IMR-90 (cell line): Measurements from ENCODE around the gene MEPE. TPM values are rescaled to one million over a fixed set of nuclear protein-coding genes. Genes with fewer than 3 reads are reported as not detected.

Experiments used
- ATAC-seq: fragments of 200-7000 bp; cut with Tn5 transposase; 2 replicates; pipeline ENCODE4 v1.9.1; 2020; ENCODE audit warnings: low read depth, mild to moderate bottlenecking, moderate library complexity
- BruUV-seq: library from RNA; stranded (reverse); fragments of 400-500 nt; replicated peaks from 2 replicates; lab custom pipeline; 2021; lab: Mats Ljungman, UMichigan
- CTCF ChIA-PET: fragments of 300-600 bp; formaldehyde crosslinking; extraction: SDS; loops from one replicate; lab custom pipeline; 2021; ENCODE audit warnings: antibody characterized with exemption; lab: Yijun Ruan, JAX
- POLR2A ChIA-PET: fragments of 300-600 bp; sonication (Branson Sonifier 250); formaldehyde crosslinking; loops from one replicate; lab custom pipeline; 2022; ENCODE audit warnings: antibody characterized with exemption; ENCODE audit not compliant: unreplicated experiment; lab: Charles Lee
- DNase-seq: peaks from one replicate; pipeline ENCODE4 v3.0.0; 2013
- H2AFZ ChIP-seq: replicated peaks from 2 replicates; pipeline ENCODE3; 2013; ENCODE audit warnings: low read length, mild to moderate bottlenecking; ENCODE audit not compliant: poor library complexity
- H2AK5ac ChIP-seq: 2 replicates; pipeline ENCODE4 v1.6.1; 2013; ENCODE audit warnings: low read depth, low read length, inconsistent platforms
- H2AK9ac ChIP-seq: replicated peaks from 2 replicates; pipeline ENCODE3; 2013; ENCODE audit warnings: mild to moderate bottlenecking, low read depth, low read length, moderate library complexity; ENCODE audit not compliant: poor library complexity
- H2BK120ac ChIP-seq: 2 replicates; pipeline ENCODE4 v1.6.1; 2013; ENCODE audit warnings: low read depth, low read length, inconsistent platforms
- H2BK15ac ChIP-seq: 3 replicates; pipeline ENCODE4 v1.6.1; 2013; ENCODE audit warnings: low read depth, low read length, inconsistent platforms
- H2BK20ac ChIP-seq: 2 replicates; pipeline ENCODE4 v1.6.1; 2013; ENCODE audit warnings: low read depth, mild to moderate bottlenecking, inconsistent platforms, low read length, moderate library complexity
- H2BK5ac ChIP-seq: 2 replicates; pipeline ENCODE4 v1.6.1; 2013; ENCODE audit warnings: mild to moderate bottlenecking, low read depth, low read length, inconsistent platforms; ENCODE audit not compliant: poor library complexity, severe bottlenecking
- H3K14ac ChIP-seq: replicated peaks from 2 replicates; pipeline ENCODE4 v1.6.1; 2013; ENCODE audit warnings: low read depth, low read length, inconsistent platforms
- H3K18ac ChIP-seq: 2 replicates; pipeline ENCODE4 v1.6.1; 2013; ENCODE audit warnings: low read depth, low read length, control low read depth
- H3K23ac ChIP-seq: 2 replicates; pipeline ENCODE4 v1.6.1; 2013; ENCODE audit warnings: low read depth, low read length, inconsistent platforms
- H3K27ac ChIP-seq: 2 replicates; pipeline ENCODE4 v1.5.1; 2013; ENCODE audit warnings: mild to moderate bottlenecking, control low read depth, low read length; ENCODE audit not compliant: insufficient read depth
- H3K27me3 ChIP-seq: 2 replicates; pipeline ENCODE4 v1.6.1; 2013; ENCODE audit warnings: low read length; ENCODE audit not compliant: control insufficient read depth, insufficient read depth
- H3K36me3 ChIP-seq: 2 replicates; pipeline ENCODE4 v1.6.1; 2013; ENCODE audit warnings: low read length, mixed read lengths; ENCODE audit not compliant: control insufficient read depth, insufficient read depth
- H3K4ac ChIP-seq: 2 replicates; pipeline ENCODE4 v1.6.1; 2013; ENCODE audit warnings: low read depth, low read length, inconsistent platforms
- H3K4me1 ChIP-seq: 2 replicates; pipeline ENCODE4 v1.6.1; 2013; ENCODE audit warnings: low read length, mixed read lengths; ENCODE audit not compliant: control insufficient read depth, insufficient read depth
- H3K4me2 ChIP-seq: 2 replicates; pipeline ENCODE4 v1.6.1; 2013; ENCODE audit warnings: low read depth, mild to moderate bottlenecking, control low read depth, low read length, moderate library complexity
- H3K4me3 ChIP-seq: 2 replicates; pipeline ENCODE4 v1.5.1; 2013; ENCODE audit warnings: low read depth, mild to moderate bottlenecking, control low read depth, low read length, moderate library complexity; ENCODE audit not compliant: insufficient read depth
- H3K56ac ChIP-seq: 2 replicates; pipeline ENCODE4 v1.6.1; 2013; ENCODE audit warnings: low read length, inconsistent platforms; ENCODE audit not compliant: insufficient read depth; ENCODE audit errors: extremely low read depth
- H3K79me1 ChIP-seq, 2 experiments: 2 replicates each; pipeline ENCODE4 v1.6.1; 2013; ENCODE audit warnings: low read length in 2 of 2, inconsistent platforms in 1 of 2, low read depth in 1 of 2
- H3K9ac ChIP-seq: 2 replicates; pipeline ENCODE4 v1.6.1; 2013; ENCODE audit warnings: low read depth, low read length, control low read depth
- H3K9me1 ChIP-seq: 2 replicates; pipeline ENCODE4 v1.6.1; 2013; ENCODE audit warnings: low read length, inconsistent platforms; ENCODE audit not compliant: insufficient read depth
- H3K9me3 ChIP-seq: 2 replicates; pipeline ENCODE4 v1.6.1; 2013; ENCODE audit warnings: low read length; ENCODE audit not compliant: control insufficient read depth, insufficient read depth
- H4K20me1 ChIP-seq: 2 replicates; pipeline ENCODE4 v1.6.1; 2013; ENCODE audit warnings: low read length, inconsistent platforms; ENCODE audit not compliant: insufficient read depth
- H4K5ac ChIP-seq: 2 replicates; pipeline ENCODE4 v1.6.1; 2013; ENCODE audit warnings: mild to moderate bottlenecking, low read depth, low read length, control low read depth
- H4K8ac ChIP-seq, 2 experiments: 2 replicates each; pipeline ENCODE4 v1.6.1; 2013; ENCODE audit warnings: low read depth in 2 of 2, low read length in 2 of 2, control low read depth in 1 of 2, inconsistent platforms in 1 of 2
- H4K91ac ChIP-seq: 2 replicates; pipeline ENCODE4 v1.6.1; 2013; ENCODE audit warnings: low read depth, low read length, inconsistent platforms; ENCODE audit not compliant: insufficient read depth
- CTCF ChIP-seq: conservative IDR thresholded peaks from 2 replicates; pipeline ENCODE4 v1.5.1; 2012; ENCODE audit warnings: mild to moderate bottlenecking, low read depth, low read length, improper control_type of control experiment
- WGBS, 2 experiments: methylation state at CpG; one replicate each; pipeline versions ENCODE4 v1.1.5 to v1.1.7; 2013; ENCODE audit warnings: missing lambda C conversion rate in 2 of 2; ENCODE audit not compliant: insufficient read length in 1 of 2; ENCODE audit errors: extremely low coverage in 2 of 2; 5-methylcytosine and 5-hydroxymethylcytosine counted together
- dilution Hi-C: fragments of 300-500 bp; cut with HindIII; formaldehyde crosslinking; loops from one replicate; pipeline ENCODE4 v1.14.3; 2018; ENCODE audit warnings: low sequenced_read_pairs; ENCODE audit not compliant: unreplicated experiment
- in situ Hi-C: fragments of 300-500 bp; cut with MboI; formaldehyde crosslinking; loops from 3 replicates; pipeline ENCODE4 v1.14.3; 2019; ENCODE audit warnings: low sequenced_read_pairs, inconsistent platforms, mixed read lengths
- intact Hi-C: fragments of 100-400 bp; cut with micrococcal nuclease; formaldehyde crosslinking; loops from 2 replicates; pipeline ENCODE4 v1.10.0; 2022
- polyA plus RNA-seq, 3 experiments: library from polyadenylated mRNA; depleted of rRNA; stranded (reverse); fragments of >200 nt; gene quantifications; 2 replicates each; pipeline ENCODE4 v1.2.3, GENCODE V29; 2012; ENCODE audit warnings: low replicate concordance in 1 of 3
- total RNA-seq: library from RNA; depleted of rRNA; stranded (reverse); fragments of >200 nt; gene quantifications from 2 replicates; pipeline ENCODE4 v1.2.3, GENCODE V29; 2012

The MEPE gene
- total and polyA plus RNA-seq, 2 of the 4 experiments (the other 2 are of a cell fraction): not detected

- Histone ChIP-seq H4K5ac (no peak overlapping the region), H3K79me1 (no peaks in the 10 kb centered on the region), H4K20me1 (no peaks in the 10 kb centered on the region), H3K4ac (no peak overlapping the region), H3K9me3 (no peaks in the 10 kb centered on the region), H3K27me3 (no peaks in the 10 kb centered on the region), H4K8ac (no peak overlapping the region), H3K9me1 (no peaks in the 10 kb centered on the region), H3K14ac (no peak overlapping the region), H3K23ac (no peak overlapping the region), H3K4me2 (no peak overlapping the region), H2BK120ac (no peak overlapping the region), H3K18ac (no peak overlapping the region), H3K4me3 (no peak overlapping the region), H2BK15ac (no peak overlapping the region), H2BK5ac (no peak overlapping the region), H2BK20ac (no peak overlapping the region), H2AK9ac (no peak overlapping the region), H3K36me3 (no peaks in the 10 kb centered on the region), H3K4me1 (no peaks in the 10 kb centered on the region), H4K91ac (no peak overlapping the region), H3K9ac (no peak overlapping the region), H3K27ac (no peak overlapping the region), H2AFZ (no peak overlapping the region), H2AK5ac (no peak overlapping the region), H3K56ac (no peak overlapping the region)
- ChIA-PET CTCF (no interaction called here), POLR2A (no interaction called here)
- 33% methylated on average over 1 of the region's 1 CpG; no CpG with 5 or more reads in 1 of the 2 experiments for WGBS, 2 experiments
- dilution Hi-C loops: no loop called here
- ATAC-seq (no peak), DNase-seq (no peak)
- intact Hi-C loops: no loop called here
- BruUV-seq: no TSS peak
- in situ Hi-C loops: no loop called here
- no peak for TF ChIP-seq CTCF
Measured at GRCh38 chr4:87882321-87882720, 49.6 kb downstream of the MEPE start.
